ENCODE data around the gene BTBD9. TPM values are rescaled to one million over a fixed set of nuclear protein-coding genes. Genes with fewer than 3 reads are reported as not detected.
A peak's percentile ranks its signal among the peaks of the same experiment; 100 is the strongest.

Gene BTBD9
- total and polyA plus RNA-seq, 2 donors, result 2.9 to 4.2 TPM

DNA sequence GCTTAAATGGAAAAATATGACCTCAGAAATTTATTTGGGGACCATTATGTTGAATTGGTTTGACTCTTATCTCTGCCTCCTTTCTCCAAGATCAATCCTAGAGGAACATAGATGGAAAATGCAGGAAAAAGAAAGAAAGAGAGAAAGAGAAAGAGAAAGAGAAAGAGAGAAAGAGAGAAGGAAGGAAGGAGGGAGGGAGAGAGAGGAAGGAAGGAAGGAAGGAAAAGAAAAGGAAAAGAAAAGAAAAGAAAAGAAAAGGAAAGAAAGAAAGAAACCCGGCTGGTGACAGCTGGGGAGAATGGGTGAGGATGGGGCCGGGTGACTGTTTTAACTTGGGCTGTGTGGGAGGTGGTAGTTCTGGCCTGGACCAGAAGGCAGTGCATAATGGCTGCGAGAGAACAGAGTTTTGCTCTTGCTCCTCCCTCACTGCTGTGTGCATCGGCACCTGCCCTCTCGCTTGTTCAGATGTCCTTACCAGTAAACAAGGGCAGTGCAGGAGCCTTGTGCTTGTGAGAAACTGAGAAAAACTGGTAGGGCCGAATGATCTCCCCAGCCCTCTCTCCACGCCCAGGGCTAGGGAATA lies 38.5 kb upstream of the BTBD9 start:
- no peak overlapping the region for H3K27ac ChIP-seq (ENCODE audit: low read depth in 1 of 2, low read length in 1 of 2)
- H3K4me3 ChIP-seq (ENCODE audit: low read length in 2 of 2), result no peak overlapping the region
- no peaks in the 10 kb centered on the region for H3K9me3 ChIP-seq (ENCODE audit: control insufficient read depth in 2 of 2, insufficient read depth in 1 of 2, low read length in 1 of 2)
- no peak for DNase-seq (ENCODE audit: low read depth in 6 of 9, low spot score in 9 of 9)
- no peaks in the 10 kb centered on the region for H3K27me3 ChIP-seq (ENCODE audit: control insufficient read depth in 2 of 2, insufficient read depth in 1 of 2, low read length in 1 of 2)
- 98% methylated on average over 7 of the region's 7 CpGs for WGBS
- peaks cover 16 to 45% of the 10 kb centered on the region in 2 donors for H3K36me3 ChIP-seq (ENCODE audit: control insufficient read depth in 2 of 2, insufficient read depth in 2 of 2, low read length in 1 of 2)
- H3K4me1 ChIP-seq (ENCODE audit: control insufficient read depth in 2 of 2, insufficient read depth in 2 of 2, low read length in 2 of 2), result no peaks in the 10 kb centered on the region

DNA sequence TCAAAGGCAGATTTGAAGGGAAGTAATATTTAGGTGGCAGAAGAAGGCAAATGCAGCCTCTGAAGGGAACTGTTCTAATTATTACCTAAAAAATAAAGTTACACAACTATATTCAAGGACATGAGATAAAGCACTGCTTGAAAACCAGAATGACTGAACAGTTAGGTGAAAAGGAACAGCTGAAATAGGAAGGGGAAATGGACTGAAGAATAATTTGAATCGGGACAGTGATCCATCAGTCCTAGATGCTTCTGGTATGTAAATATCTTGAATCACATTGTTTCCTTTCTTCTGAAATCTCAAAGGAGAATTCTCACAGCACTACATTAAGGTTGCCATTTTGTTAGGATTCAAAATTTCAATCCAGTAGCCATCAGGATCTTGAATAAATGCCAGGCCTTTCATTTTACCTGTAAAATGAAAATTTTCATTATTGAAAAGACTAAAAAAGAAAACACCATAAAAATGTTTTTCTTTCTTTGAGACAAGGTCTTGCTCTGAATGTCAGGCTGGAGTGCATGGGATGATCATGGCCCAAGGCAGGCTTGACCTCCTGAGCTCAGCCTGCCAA lies 37.3 kb upstream of the BTBD9 start:
- Histone ChIP-seq H3K27me3 (ENCODE audit: control insufficient read depth in 2 of 2, insufficient read depth in 1 of 2, low read length in 1 of 2) (no peaks in the 10 kb centered on the region), H3K36me3 (ENCODE audit: control insufficient read depth in 2 of 2, insufficient read depth in 2 of 2, low read length in 1 of 2) (peaks cover 16 to 43% of the 10 kb centered on the region in 2 donors), H3K9me3 (ENCODE audit: control insufficient read depth in 2 of 2, insufficient read depth in 1 of 2, low read length in 1 of 2) (no peaks in the 10 kb centered on the region), H3K4me3 (ENCODE audit: low read length in 2 of 2) (no peak overlapping the region), H3K27ac (ENCODE audit: low read depth in 1 of 2, low read length in 1 of 2) (no peak overlapping the region), H3K4me1 (ENCODE audit: control insufficient read depth in 2 of 2, insufficient read depth in 2 of 2, low read length in 2 of 2) (no peaks in the 10 kb centered on the region)
- DNase-seq (ENCODE audit: low read depth in 6 of 9, low spot score in 9 of 9), result no peak
- WGBS, result 98% methylated on average over 1 of the region's 1 CpG

DNA sequence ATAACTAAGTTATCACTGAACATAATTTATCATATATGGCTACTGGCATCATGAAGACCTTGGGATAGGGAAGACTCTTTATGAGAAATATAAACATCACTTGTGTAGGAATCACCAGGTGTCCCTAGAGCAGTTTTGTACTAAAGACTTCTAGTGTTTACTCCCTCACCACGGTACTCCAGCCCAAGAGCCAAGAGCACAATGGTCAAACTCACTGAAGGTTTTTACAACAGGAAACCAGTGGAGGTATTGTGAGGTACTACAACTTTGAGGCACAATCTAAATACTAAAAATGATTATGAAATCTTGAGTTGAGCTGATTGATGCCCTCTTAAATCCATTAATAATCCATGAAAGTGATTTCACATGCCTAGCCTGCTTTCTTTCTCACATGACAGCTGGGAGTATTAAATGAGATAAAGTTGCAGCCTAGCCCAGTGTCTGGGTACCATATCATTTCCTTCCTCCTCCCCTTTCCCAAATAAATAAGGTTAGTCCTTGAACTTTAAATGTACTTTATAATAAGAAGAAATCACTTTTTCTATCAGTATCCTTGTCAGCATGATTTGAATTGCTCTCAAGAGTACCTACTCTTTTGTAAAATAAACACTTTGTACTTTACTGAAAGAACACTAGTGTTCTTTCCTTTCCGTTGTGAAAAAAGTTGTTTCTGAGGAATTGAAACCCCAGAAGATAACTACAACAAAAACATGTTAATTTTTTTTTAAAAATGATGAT lies 36.7 kb upstream of the BTBD9 start:
- no peaks in the 10 kb centered on the region for H3K4me1 ChIP-seq (ENCODE audit: control insufficient read depth in 2 of 2, insufficient read depth in 2 of 2, low read length in 2 of 2)
- DNase-seq (ENCODE audit: low read depth in 6 of 9, low spot score in 9 of 9), result no peak
- no peak overlapping the region for H3K27ac ChIP-seq (ENCODE audit: low read depth in 1 of 2, low read length in 1 of 2)
- 96% methylated on average over 2 of the region's 2 CpGs for WGBS
- H3K27me3 ChIP-seq (ENCODE audit: control insufficient read depth in 2 of 2, insufficient read depth in 1 of 2, low read length in 1 of 2), result no peaks in the 10 kb centered on the region
- H3K9me3 ChIP-seq (ENCODE audit: control insufficient read depth in 2 of 2, insufficient read depth in 1 of 2, low read length in 1 of 2), result no peaks in the 10 kb centered on the region
- H3K36me3 ChIP-seq (ENCODE audit: control insufficient read depth in 2 of 2, insufficient read depth in 2 of 2, low read length in 1 of 2), result peaks cover 11 to 40% of the 10 kb centered on the region in 2 donors
- no peak overlapping the region for H3K4me3 ChIP-seq (ENCODE audit: low read length in 2 of 2)

DNA sequence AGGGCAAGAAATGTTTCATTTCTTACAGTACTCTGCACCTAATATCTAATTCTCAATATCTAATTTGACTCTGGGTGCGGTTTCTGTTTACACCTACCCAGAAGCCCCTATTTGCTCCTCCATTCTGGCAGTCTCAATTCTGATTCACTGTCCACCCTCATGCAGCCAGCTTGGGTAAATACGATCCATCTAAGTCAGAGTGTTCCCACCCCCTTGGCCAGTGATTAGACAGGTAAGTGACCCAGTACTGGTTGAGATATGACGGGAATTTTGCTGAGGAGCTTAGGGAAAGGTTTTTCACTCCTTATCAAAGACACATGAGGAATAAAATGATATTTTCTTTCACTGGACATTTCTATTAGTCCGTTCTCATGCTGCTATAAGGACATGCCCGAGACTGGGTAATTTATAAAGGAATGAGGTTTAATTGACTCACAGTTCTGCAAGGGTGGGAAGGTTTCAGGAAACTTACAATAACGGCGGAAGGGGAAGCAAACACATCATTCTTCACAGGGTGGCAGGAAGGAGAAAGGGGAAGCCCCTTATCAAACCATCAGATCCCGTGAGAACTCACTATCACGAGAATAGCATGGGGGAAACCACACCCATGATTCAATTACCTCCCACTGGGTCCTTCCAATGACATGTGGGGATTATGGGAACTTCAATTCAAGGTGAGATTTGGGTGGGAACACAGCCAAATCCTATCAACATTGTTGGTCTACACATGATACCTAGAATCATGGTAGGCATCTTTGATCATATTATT lies 33.9 kb upstream of the BTBD9 start:
- Histone ChIP-seq H3K27me3 (ENCODE audit: control insufficient read depth in 2 of 2, insufficient read depth in 1 of 2, low read length in 1 of 2) (no peaks in the 10 kb centered on the region), H3K36me3 (ENCODE audit: control insufficient read depth in 2 of 2, insufficient read depth in 2 of 2, low read length in 1 of 2) (peaks cover 6 to 35% of the 10 kb centered on the region in 2 donors), H3K4me3 (ENCODE audit: low read length in 2 of 2) (no peak overlapping the region), H3K4me1 (ENCODE audit: control insufficient read depth in 2 of 2, insufficient read depth in 2 of 2, low read length in 2 of 2) (no peaks in the 10 kb centered on the region), H3K27ac (ENCODE audit: low read depth in 1 of 2, low read length in 1 of 2) (no peak overlapping the region), H3K9me3 (ENCODE audit: control insufficient read depth in 2 of 2, insufficient read depth in 1 of 2, low read length in 1 of 2) (no peaks in the 10 kb centered on the region)
- WGBS, result 38% methylated on average over 9 of the region's 9 CpGs
- no peak for DNase-seq (ENCODE audit: low read depth in 6 of 9, low spot score in 9 of 9)

DNA sequence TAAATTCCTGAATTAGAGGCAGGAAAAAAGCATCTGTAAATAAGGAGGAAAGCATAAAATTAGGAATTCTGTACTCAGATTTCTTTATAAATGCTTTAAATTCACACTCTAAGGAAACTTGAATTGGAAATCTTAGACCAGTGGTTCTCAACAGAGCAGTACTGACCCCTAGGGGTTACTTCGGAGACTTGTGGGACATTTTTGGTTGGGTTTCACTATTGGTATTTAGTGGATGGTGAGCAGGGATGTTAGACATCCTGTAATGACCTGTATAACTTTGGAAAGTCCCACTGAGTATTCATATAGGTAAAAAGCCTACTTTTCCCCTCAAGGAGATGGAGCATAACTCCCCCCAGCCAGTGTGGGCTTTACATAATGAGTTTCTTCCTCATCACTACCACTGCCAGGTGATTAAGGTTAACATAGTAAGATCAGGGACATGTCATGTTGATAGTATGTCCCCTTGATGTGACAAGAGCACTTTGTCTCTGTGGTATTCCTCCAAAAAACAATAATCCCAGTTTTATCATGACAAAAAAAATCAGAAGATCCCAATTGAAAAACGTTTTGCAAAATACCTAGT lies 32.2 kb upstream of the BTBD9 start:
- Histone ChIP-seq H3K9me3 (ENCODE audit: control insufficient read depth in 2 of 2, insufficient read depth in 1 of 2, low read length in 1 of 2) (no peaks in the 10 kb centered on the region), H3K27ac (ENCODE audit: low read depth in 1 of 2, low read length in 1 of 2) (no peak overlapping the region), H3K4me3 (ENCODE audit: low read length in 2 of 2) (no peak overlapping the region), H3K4me1 (ENCODE audit: control insufficient read depth in 2 of 2, insufficient read depth in 2 of 2, low read length in 2 of 2) (no peaks in the 10 kb centered on the region), H3K27me3 (ENCODE audit: control insufficient read depth in 2 of 2, insufficient read depth in 1 of 2, low read length in 1 of 2) (no peaks in the 10 kb centered on the region), H3K36me3 (ENCODE audit: control insufficient read depth in 2 of 2, insufficient read depth in 2 of 2, low read length in 1 of 2) (peaks cover 6 to 22% of the 10 kb centered on the region in 2 donors)
- peak in 8 of 9 donors; percentile 9 to 50 (median 22) for DNase-seq (ENCODE audit: low read depth in 6 of 9, low spot score in 9 of 9)
- 28% methylated on average over 2 of the region's 2 CpGs for WGBS

DNA sequence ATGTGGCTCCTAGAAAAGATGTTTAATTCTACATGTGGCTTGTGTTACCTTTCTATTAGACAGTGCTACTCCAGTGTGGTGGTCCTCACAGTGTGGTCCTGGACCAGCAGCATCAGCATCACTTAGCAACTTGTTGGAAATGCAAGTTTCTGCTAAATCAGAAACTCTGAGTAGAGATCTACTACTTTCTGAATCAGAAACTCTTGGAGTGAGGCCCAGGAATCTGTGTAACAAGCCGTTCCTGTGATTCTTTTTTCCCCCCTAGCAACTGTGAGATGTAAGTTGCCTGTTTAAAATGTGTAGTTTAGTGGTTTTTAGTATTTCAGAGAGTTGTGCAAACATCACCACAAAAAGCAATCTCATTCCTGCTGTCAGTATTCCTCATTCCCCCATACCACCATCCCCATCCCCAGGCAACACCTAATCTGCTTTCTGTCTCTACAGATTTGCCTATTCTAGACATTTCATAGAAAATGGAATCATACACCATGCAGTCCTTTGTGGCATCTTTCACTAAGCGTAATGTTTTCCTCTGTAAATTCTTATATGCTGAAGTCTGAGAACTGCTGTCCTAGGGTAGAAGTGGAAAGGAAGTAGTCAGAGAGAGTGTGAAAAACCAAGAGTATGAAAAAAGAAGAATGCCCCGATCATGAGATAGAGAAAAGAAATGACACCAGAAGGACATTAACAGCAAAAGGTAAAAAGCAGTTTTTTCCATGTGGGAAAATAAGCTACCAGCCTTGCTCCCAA lies 18.9 kb upstream of the BTBD9 start:
- Histone ChIP-seq H3K36me3 (ENCODE audit: control insufficient read depth in 2 of 2, insufficient read depth in 2 of 2, low read length in 1 of 2) (no peaks in the 10 kb centered on the region), H3K4me3 (ENCODE audit: low read length in 2 of 2) (no peak overlapping the region), H3K9me3 (ENCODE audit: control insufficient read depth in 2 of 2, insufficient read depth in 1 of 2, low read length in 1 of 2) (no peaks in the 10 kb centered on the region), H3K27ac (ENCODE audit: low read depth in 1 of 2, low read length in 1 of 2) (no peak overlapping the region), H3K4me1 (ENCODE audit: control insufficient read depth in 2 of 2, insufficient read depth in 2 of 2, low read length in 2 of 2) (no peaks in the 10 kb centered on the region), H3K27me3 (ENCODE audit: control insufficient read depth in 2 of 2, insufficient read depth in 1 of 2, low read length in 1 of 2) (no peaks in the 10 kb centered on the region)
- no peak for DNase-seq (ENCODE audit: low read depth in 6 of 9, low spot score in 9 of 9)
- WGBS, result 98% methylated on average over 3 of the region's 3 CpGs

DNA sequence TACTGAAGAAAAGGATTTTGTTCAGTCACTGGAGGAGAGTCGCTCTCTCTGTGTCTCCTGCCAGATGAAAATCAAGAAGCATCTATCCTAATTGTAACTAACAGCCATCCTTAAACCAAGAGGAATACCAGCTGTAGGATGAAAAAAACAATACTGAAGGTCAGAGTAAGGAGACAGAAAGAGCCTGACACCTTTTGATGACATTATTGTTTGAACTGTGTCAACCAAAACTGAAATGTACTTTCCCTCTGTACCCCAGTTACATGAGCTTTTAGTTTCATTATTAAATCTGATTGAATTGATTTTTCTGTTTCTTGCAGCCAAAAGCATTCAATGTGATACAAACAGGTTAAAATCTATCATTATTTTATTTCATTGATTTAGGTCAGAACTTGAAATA lies 17.2 kb upstream of the BTBD9 start:
- Histone ChIP-seq H3K27me3 (ENCODE audit: control insufficient read depth in 2 of 2, insufficient read depth in 1 of 2, low read length in 1 of 2) (no peaks in the 10 kb centered on the region), H3K4me1 (ENCODE audit: control insufficient read depth in 2 of 2, insufficient read depth in 2 of 2, low read length in 2 of 2) (no peaks in the 10 kb centered on the region), H3K27ac (ENCODE audit: low read depth in 1 of 2, low read length in 1 of 2) (no peak overlapping the region), H3K9me3 (ENCODE audit: control insufficient read depth in 2 of 2, insufficient read depth in 1 of 2, low read length in 1 of 2) (no peaks in the 10 kb centered on the region), H3K36me3 (ENCODE audit: control insufficient read depth in 2 of 2, insufficient read depth in 2 of 2, low read length in 1 of 2) (no peaks in the 10 kb centered on the region), H3K4me3 (ENCODE audit: low read length in 2 of 2) (no peak overlapping the region)
- DNase-seq (ENCODE audit: low read depth in 6 of 9, low spot score in 9 of 9), result no peak
- WGBS, result 95% methylated on average over 1 of the region's 1 CpG

DNA sequence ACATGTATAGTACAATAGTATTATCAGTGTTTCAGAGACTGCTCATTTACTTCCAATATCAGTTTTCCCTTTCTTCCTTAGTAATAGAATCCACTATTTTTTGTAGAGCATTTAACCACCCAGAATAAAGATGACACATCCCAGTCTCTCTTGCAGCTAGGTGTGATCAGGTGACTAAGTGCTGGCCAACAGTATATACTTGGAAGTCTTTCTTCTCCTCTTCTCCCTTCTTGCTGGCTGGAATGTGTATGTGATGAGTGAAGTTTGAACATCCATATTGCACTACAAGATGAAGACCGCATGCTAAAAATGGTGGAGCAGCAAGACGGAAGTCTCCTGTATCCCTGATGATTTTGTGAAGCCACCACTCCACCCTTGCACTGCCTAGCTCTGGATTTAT lies 14.5 kb upstream of the BTBD9 start:
- DNase-seq (ENCODE audit: low read depth in 6 of 9, low spot score in 9 of 9), result no peak
- no peaks in the 10 kb centered on the region for H3K4me1 ChIP-seq (ENCODE audit: control insufficient read depth in 2 of 2, insufficient read depth in 2 of 2, low read length in 2 of 2)
- H3K36me3 ChIP-seq (ENCODE audit: control insufficient read depth in 2 of 2, insufficient read depth in 2 of 2, low read length in 1 of 2), result no peaks in the 10 kb centered on the region
- no peak overlapping the region for H3K27ac ChIP-seq (ENCODE audit: low read depth in 1 of 2, low read length in 1 of 2)
- no peaks in the 10 kb centered on the region for H3K9me3 ChIP-seq (ENCODE audit: control insufficient read depth in 2 of 2, insufficient read depth in 1 of 2, low read length in 1 of 2)
- WGBS, result 98% methylated on average over 2 of the region's 2 CpGs
- no peak overlapping the region for H3K4me3 ChIP-seq (ENCODE audit: low read length in 2 of 2)
- no peaks in the 10 kb centered on the region for H3K27me3 ChIP-seq (ENCODE audit: control insufficient read depth in 2 of 2, insufficient read depth in 1 of 2, low read length in 1 of 2)

Data from thymus (tissue), 11 donors.